HepG2 (cell line): ENCODE results near the gene ZG16. TPM values are rescaled to one million over a fixed set of nuclear protein-coding genes. Genes with fewer than 3 reads are reported as not detected.

Experiments
- ATAD3A ChIP-seq: sonication (generic); formaldehyde crosslinking; IDR thresholded peaks from 2 replicates; pipeline ENCODE4 v1.4.0; 2020; ENCODE audit warnings: missing genetic modification reagents
- FOSL1 ChIP-seq: sonication (generic); formaldehyde crosslinking; IDR thresholded peaks from 2 replicates; pipeline ENCODE4 v1.9.0; 2021; ENCODE audit warnings: missing genetic modification reagents, borderline replicate concordance
- HMG20A ChIP-seq: IDR thresholded peaks from 2 replicates; pipeline ENCODE4 v1.6.1; 2016; ENCODE audit warnings: borderline replicate concordance
- KDM2A ChIP-seq: sonication (generic); formaldehyde crosslinking; IDR thresholded peaks from 2 replicates; pipeline ENCODE4 v1.4.0; 2020; ENCODE audit warnings: low read depth, missing genetic modification reagents, borderline replicate concordance
- NCOA5 ChIP-seq: sonication (generic); formaldehyde crosslinking; IDR thresholded peaks from 2 replicates; pipeline ENCODE4 v1.4.0; 2020; ENCODE audit warnings: missing genetic modification reagents
- NR2F1 ChIP-seq, 2 experiments: fragments of 450-650 bp in 1 of 2; formaldehyde crosslinking in 1 of 2; IDR thresholded peaks; 2 replicates each; pipeline versions ENCODE4 v1.5.0 to v1.6.1; 2016 to 2020; ENCODE audit warnings: mild to moderate bottlenecking in 1 of 2, missing compliant biosample characterization in 1 of 2, missing genetic modification reagents in 1 of 2, moderate library complexity in 1 of 2
- THAP11 ChIP-seq: IDR thresholded peaks from 2 replicates; pipeline ENCODE4 v1.6.1; 2016; ENCODE audit warnings: missing biosample characterization, missing genetic modification reagents
- TOPORS ChIP-seq: sonication (generic); formaldehyde crosslinking; IDR thresholded peaks from 2 replicates; pipeline ENCODE4 v1.8.0; 2023; ENCODE audit warnings: mild to moderate bottlenecking, missing genetic modification reagents
- ZBTB10 ChIP-seq: sonication (generic); formaldehyde crosslinking; IDR thresholded peaks from 2 replicates; pipeline ENCODE4 v1.4.0; 2020; ENCODE audit warnings: missing genetic modification reagents, borderline replicate concordance
- ZNF503 ChIP-seq: sonication (generic); formaldehyde crosslinking; IDR thresholded peaks from 2 replicates; pipeline ENCODE4 v1.4.0; 2020; ENCODE audit warnings: missing genetic modification reagents
- ZNF567 ChIP-seq: sonication (generic); formaldehyde crosslinking; IDR thresholded peaks from 2 replicates; pipeline ENCODE4 v1.8.1; 2023; ENCODE audit warnings: mild to moderate bottlenecking, missing genetic modification reagents, borderline replicate concordance
- polyA plus RNA-seq, 8 experiments: library from polyadenylated mRNA; depleted of rRNA in 3 of 8; stranded (reverse) in 7 of 8; unstranded in 1 of 8; fragments of >200 nt; fragmentation: Illumina TruSeq in 4 of 8; extraction: Trizol in 4 of 8; gene quantifications; 2 replicates each; pipeline versions ENCODE4 v1.2.1 to v1.2.3, GENCODE V29; 2011 to 2016; ENCODE audit warnings: low read depth in 4 of 8, missing spikeins in 1 of 8, mixed read lengths in 1 of 8; ENCODE audit not compliant: insufficient read depth in 1 of 8
- total RNA-seq, 5 experiments: library from RNA; depleted of rRNA; stranded (reverse); fragments of >200 nt; fragmentation: Illumina TruSeq; extraction: Trizol; gene quantifications; 2 replicates each; pipeline ENCODE4 v1.2.3, GENCODE V29; 2016; ENCODE audit warnings: low read depth in 1 of 5
- TF ChIP-seq, protein P1 (sequence below): sonication (generic); formaldehyde crosslinking; IDR thresholded peaks from 2 replicates; pipeline ENCODE4 v1.9.0; 2022; ENCODE audit warnings: missing genetic modification reagents, mild to moderate bottlenecking, borderline replicate concordance
- TF ChIP-seq, protein P2 (sequence below), 2 experiments: sonication (generic) in 1 of 2; formaldehyde crosslinking in 1 of 2; IDR thresholded peaks; 2 replicates each; pipeline versions ENCODE4 v1.5.1 to v1.6.1; 2011 to 2020; ENCODE audit warnings: borderline replicate concordance in 1 of 2, low read depth in 1 of 2, low read length in 1 of 2, mild to moderate bottlenecking in 1 of 2, missing genetic modification reagents in 1 of 2, moderate library complexity in 1 of 2
- TF ChIP-seq, protein P3 (sequence below): sonication (generic); formaldehyde crosslinking; IDR thresholded peaks from 2 replicates; pipeline ENCODE4 v1.4.0; 2020; ENCODE audit warnings: missing genetic modification reagents
- TF ChIP-seq, protein P4 (sequence below): IDR thresholded peaks from 2 replicates; pipeline ENCODE4 v1.6.1; 2012; ENCODE audit warnings: low read depth, low read length, improper control_type of control experiment

ZG16 gene
- total and polyA plus RNA-seq, 2 of the 13 experiments (the other 11 are each of a cell fraction or from before 2014, with no cell fraction given) = 0.04 to 0.07 TPM

DNA sequence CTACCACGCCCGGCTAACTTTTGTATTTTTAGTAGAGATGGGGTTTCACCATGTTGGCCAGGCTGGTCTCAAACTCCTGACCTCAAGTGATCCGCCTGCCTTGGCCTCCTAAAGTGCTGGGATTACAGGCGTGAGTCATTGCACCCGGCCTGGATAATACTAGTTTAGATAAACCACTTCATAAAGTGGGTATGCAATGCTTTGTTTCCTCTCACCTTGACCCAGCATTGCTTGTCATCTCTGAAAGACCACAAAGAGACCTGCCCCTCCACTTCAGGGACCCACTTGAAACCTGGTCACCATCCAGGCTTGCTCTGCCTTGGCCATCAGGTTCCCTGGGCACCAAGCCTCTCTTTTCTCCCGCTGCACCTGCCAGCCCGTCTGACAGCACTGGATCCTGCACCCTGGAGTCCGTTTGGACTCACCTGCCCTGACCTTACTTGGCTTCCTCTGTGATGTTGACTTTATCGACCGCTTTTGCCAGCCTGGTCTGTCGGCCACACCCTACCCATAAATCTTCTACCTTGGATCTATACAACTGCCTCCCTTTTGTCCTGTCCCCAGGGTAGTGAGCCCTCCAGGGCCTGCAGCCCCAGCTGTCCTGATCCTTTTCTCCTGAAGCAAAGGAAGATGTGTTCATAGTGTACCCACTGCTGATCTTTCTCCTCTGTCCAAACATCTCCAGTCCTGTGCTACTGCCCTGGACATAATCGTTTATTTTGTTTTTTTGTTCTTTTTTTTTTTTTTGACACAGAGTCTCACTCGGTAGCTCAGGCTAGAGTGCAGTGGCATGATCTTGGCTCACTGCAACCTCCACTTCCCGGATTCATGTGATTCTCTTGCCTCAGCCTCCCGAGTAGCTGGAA, 12.7 kb upstream of the ZG16 start (continued):
- TF ChIP-seq, protein P1, sequence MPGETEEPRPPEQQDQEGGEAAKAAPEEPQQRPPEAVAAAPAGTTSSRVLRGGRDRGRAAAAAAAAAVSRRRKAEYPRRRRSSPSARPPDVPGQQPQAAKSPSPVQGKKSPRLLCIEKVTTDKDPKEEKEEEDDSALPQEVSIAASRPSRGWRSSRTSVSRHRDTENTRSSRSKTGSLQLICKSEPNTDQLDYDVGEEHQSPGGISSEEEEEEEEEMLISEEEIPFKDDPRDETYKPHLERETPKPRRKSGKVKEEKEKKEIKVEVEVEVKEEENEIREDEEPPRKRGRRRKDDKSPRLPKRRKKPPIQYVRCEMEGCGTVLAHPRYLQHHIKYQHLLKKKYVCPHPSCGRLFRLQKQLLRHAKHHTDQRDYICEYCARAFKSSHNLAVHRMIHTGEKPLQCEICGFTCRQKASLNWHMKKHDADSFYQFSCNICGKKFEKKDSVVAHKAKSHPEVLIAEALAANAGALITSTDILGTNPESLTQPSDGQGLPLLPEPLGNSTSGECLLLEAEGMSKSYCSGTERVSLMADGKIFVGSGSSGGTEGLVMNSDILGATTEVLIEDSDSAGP (CRISPR knock-in tag) = peak; percentile 93
- TF ChIP-seq ATAD3A (CRISPR knock-in tag) = no peak
- TF ChIP-seq, protein P2, sequence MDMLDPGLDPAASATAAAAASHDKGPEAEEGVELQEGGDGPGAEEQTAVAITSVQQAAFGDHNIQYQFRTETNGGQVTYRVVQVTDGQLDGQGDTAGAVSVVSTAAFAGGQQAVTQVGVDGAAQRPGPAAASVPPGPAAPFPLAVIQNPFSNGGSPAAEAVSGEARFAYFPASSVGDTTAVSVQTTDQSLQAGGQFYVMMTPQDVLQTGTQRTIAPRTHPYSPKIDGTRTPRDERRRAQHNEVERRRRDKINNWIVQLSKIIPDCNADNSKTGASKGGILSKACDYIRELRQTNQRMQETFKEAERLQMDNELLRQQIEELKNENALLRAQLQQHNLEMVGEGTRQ (IDR thresholded peaks at IDR 0.05; ENCODE audit: low read depth, low read length) = no peak
- TF ChIP-seq, protein P2 (CRISPR knock-in tag; IDR thresholded peaks at IDR 0.05; ENCODE audit: borderline replicate concordance) = no peak; the same call in 1 of the 2 replicates
- peak; percentile 81; the same call in 1 of the 2 replicates for TF ChIP-seq KDM2A (CRISPR knock-in tag)
- peak; percentile 89; the same call in 1 of the 2 replicates for TF ChIP-seq TOPORS (CRISPR knock-in tag)
- peak; percentile 92; the same call in 1 of the 2 replicates for TF ChIP-seq ZNF567 (CRISPR knock-in tag)
- TF ChIP-seq, protein P3, sequence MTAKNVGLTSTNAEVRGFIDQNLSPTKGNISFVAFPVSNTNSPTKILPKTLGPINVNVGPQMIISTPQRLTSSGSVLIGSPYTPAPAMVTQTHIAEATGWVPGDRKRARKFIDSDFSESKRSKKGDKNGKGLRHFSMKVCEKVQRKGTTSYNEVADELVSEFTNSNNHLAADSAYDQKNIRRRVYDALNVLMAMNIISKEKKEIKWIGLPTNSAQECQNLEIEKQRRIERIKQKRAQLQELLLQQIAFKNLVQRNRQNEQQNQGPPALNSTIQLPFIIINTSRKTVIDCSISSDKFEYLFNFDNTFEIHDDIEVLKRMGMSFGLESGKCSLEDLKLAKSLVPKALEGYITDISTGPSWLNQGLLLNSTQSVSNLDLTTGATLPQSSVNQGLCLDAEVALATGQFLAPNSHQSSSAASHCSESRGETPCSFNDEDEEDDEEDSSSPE (CRISPR knock-in tag) = peak; percentile 59; the same call in 1 of the 2 replicates
- TF ChIP-seq NR2F1 (CRISPR knock-in tag; IDR thresholded peaks at IDR 0.05) = peak; percentile 79 to 82; a peak in 3 of 4 replicates
- peak; percentile 43; the same call in 1 of the 2 replicates for TF ChIP-seq ZBTB10 (CRISPR knock-in tag)
- peak; percentile 96 for TF ChIP-seq ZNF503
- TF ChIP-seq NCOA5 (CRISPR knock-in tag) = no peak
- TF ChIP-seq FOSL1 = no peak
- TF ChIP-seq HMG20A (CRISPR knock-in tag) = peak; percentile 89
- TF ChIP-seq, protein P4, sequence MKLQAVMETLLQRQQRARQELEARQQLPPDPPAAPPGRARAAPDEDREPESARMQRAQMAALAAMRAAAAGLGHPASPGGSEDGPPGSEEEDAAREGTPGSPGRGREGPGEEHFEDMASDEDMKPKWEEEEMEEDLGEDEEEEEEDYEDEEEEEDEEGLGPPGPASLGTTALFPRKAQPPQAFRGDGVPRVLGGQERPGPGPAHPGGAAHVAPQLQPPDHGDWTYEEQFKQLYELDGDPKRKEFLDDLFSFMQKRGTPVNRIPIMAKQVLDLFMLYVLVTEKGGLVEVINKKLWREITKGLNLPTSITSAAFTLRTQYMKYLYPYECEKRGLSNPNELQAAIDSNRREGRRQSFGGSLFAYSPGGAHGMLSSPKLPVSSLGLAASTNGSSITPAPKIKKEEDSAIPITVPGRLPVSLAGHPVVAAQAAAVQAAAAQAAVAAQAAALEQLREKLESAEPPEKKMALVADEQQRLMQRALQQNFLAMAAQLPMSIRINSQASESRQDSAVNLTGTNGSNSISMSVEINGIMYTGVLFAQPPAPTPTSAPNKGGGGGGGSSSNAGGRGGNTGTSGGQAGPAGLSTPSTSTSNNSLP = peak; percentile 84
- peak; percentile 81 for TF ChIP-seq THAP11
